H9 (cell line): ENCODE measurements around the gene KAT2B. TPM values are rescaled to one million over a fixed set of nuclear protein-coding genes. Genes with fewer than 3 reads are reported as not detected.

Experiments used
- DNase-seq: peaks from one replicate; pipeline ENCODE4 v3.0.0-alpha.2; 2017
- H2AFZ ChIP-seq: one replicate; pipeline ENCODE4 v1.6.1; 2013; ENCODE audit warnings: mild to moderate bottlenecking, low read length, control low read depth, moderate library complexity
- H2AK5ac ChIP-seq: 2 replicates; pipeline ENCODE4 v1.6.1; 2013; ENCODE audit warnings: low read length, control low read depth, mixed read lengths; ENCODE audit not compliant: insufficient read length
- H2BK120ac ChIP-seq: one replicate; pipeline ENCODE4 v1.6.1; 2013; ENCODE audit warnings: low read depth, mild to moderate bottlenecking, low read length, control low read depth, inconsistent platforms; ENCODE audit not compliant: poor library complexity, severe bottlenecking
- H2BK12ac ChIP-seq: 2 replicates; pipeline ENCODE4 v1.6.1; 2013; ENCODE audit warnings: low read length, control low read depth, mixed read lengths, low read depth; ENCODE audit not compliant: insufficient read length
- H2BK15ac ChIP-seq: 2 replicates; pipeline ENCODE4 v1.6.1; 2013; ENCODE audit warnings: low read depth, low read length, control low read depth
- H2BK20ac ChIP-seq: one replicate; pipeline ENCODE4 v1.6.1; 2013; ENCODE audit warnings: low read depth, mild to moderate bottlenecking, low read length, control low read depth, inconsistent platforms; ENCODE audit not compliant: poor library complexity, severe bottlenecking
- H2BK5ac ChIP-seq: 2 replicates; pipeline ENCODE4 v1.6.1; 2013; ENCODE audit warnings: low read length, control low read depth, mixed read lengths; ENCODE audit not compliant: insufficient read length
- H3K14ac ChIP-seq: 2 replicates; pipeline ENCODE4 v1.6.1; 2013; ENCODE audit warnings: low read length, control low read depth; ENCODE audit not compliant: insufficient read depth
- H3K18ac ChIP-seq: 2 replicates; pipeline ENCODE4 v1.6.1; 2013; ENCODE audit warnings: low read depth, mild to moderate bottlenecking, mixed read lengths, low read length, control low read depth; ENCODE audit not compliant: insufficient read length
- H3K23ac ChIP-seq: 2 replicates; pipeline ENCODE4 v1.6.1; 2013; ENCODE audit warnings: low read length, control low read depth, mixed read lengths, low read depth; ENCODE audit not compliant: insufficient read length
- H3K23me2 ChIP-seq: 2 replicates; pipeline ENCODE4 v1.6.1; 2013; ENCODE audit warnings: low read depth, mild to moderate bottlenecking, mixed read lengths, low read length, control low read depth; ENCODE audit not compliant: insufficient read length, poor library complexity, severe bottlenecking
- H3K27ac ChIP-seq: 2 replicates; pipeline ENCODE4 v1.5.1; 2013; ENCODE audit warnings: low read length, control low read depth, mixed read lengths, low read depth; ENCODE audit not compliant: insufficient read length
- H3K27me3 ChIP-seq: 2 replicates; pipeline ENCODE4 v1.6.1; 2013; ENCODE audit warnings: low read length, control low read depth, inconsistent platforms; ENCODE audit not compliant: insufficient read depth
- H3K4ac ChIP-seq: 2 replicates; pipeline ENCODE4 v1.6.1; 2013; ENCODE audit warnings: low read depth, mild to moderate bottlenecking, control low read depth, inconsistent platforms, low read length, moderate library complexity
- H3K4me1 ChIP-seq: 2 replicates; pipeline ENCODE4 v1.6.1; 2013; ENCODE audit warnings: low read length, control low read depth, inconsistent platforms; ENCODE audit not compliant: insufficient read depth
- H3K4me2 ChIP-seq: 2 replicates; pipeline ENCODE4 v1.6.1; 2013; ENCODE audit warnings: low read length, control low read depth, mixed read lengths; ENCODE audit not compliant: insufficient read length, insufficient read depth
- H3K56ac ChIP-seq: 2 replicates; pipeline ENCODE4 v1.6.1; 2013; ENCODE audit warnings: low read depth, mild to moderate bottlenecking, mixed read lengths, low read length, control low read depth; ENCODE audit not compliant: insufficient read length
- H3K79me1 ChIP-seq: 2 replicates; pipeline ENCODE4 v1.6.1; 2013; ENCODE audit warnings: low read depth, mild to moderate bottlenecking, moderate library complexity, low read length, control low read depth, inconsistent platforms; ENCODE audit not compliant: insufficient read depth, poor library complexity, severe bottlenecking
- H3K79me2 ChIP-seq: 2 replicates; pipeline ENCODE4 v1.6.1; 2013; ENCODE audit warnings: low read length, control low read depth, inconsistent platforms; ENCODE audit not compliant: insufficient read depth
- H3K9ac ChIP-seq: 2 replicates; pipeline ENCODE4 v1.6.1; 2013; ENCODE audit warnings: low read length, control low read depth, mixed read lengths; ENCODE audit not compliant: insufficient read length; ENCODE audit errors: extremely low read depth
- H3K9me3 ChIP-seq: one replicate; pipeline ENCODE4 v1.6.1; 2013; ENCODE audit warnings: low read depth, low read length, inconsistent platforms; ENCODE audit not compliant: control insufficient read depth
- H3T11ph ChIP-seq: one replicate; pipeline ENCODE4 v1.6.1; 2013; ENCODE audit warnings: mild to moderate bottlenecking, low read length, control low read depth, inconsistent platforms
- H4K20me1 ChIP-seq: one replicate; pipeline ENCODE4 v1.6.1; 2013; ENCODE audit not compliant: control insufficient read depth, insufficient read length, insufficient read depth
- H4K5ac ChIP-seq: 2 replicates; pipeline ENCODE4 v1.6.1; 2013; ENCODE audit warnings: low read depth, mild to moderate bottlenecking, mixed read lengths, low read length, control low read depth; ENCODE audit not compliant: insufficient read length
- H4K8ac ChIP-seq: replicated peaks from 2 replicates; pipeline ENCODE4 v1.6.1; 2013; ENCODE audit warnings: low read length, control low read depth, mixed read lengths, low read depth; ENCODE audit not compliant: insufficient read length
- H4K91ac ChIP-seq: 2 replicates; pipeline ENCODE4 v1.6.1; 2013; ENCODE audit warnings: low read depth, mild to moderate bottlenecking, moderate library complexity, mixed read lengths, low read length, control low read depth; ENCODE audit not compliant: insufficient read length
- H3K27ac Mint-ChIP-seq, 3 experiments: 2 replicates in 2 of 3; 3 replicates in 1 of 3; pipeline ENCODE4 v1.8.0; 2020 to 2021; ENCODE audit warnings: mixed read lengths in 3 of 3, mild to moderate bottlenecking in 1 of 3, moderate library complexity in 1 of 3
- H3K27me3 Mint-ChIP-seq: 2 replicates; pipeline ENCODE4 v1.8.0; 2021; ENCODE audit warnings: low read depth, mild to moderate bottlenecking, moderate library complexity, mixed read lengths
- H3K36me3 Mint-ChIP-seq, 3 experiments: 2 replicates in 2 of 3; 3 replicates in 1 of 3; pipeline ENCODE4 v1.8.0; 2020 to 2021; ENCODE audit warnings: low read depth in 3 of 3, mixed read lengths in 3 of 3; ENCODE audit not compliant: insufficient read depth in 1 of 3
- H3K4me1 Mint-ChIP-seq, 2 experiments: 2 replicates each; pipeline ENCODE4 v1.8.0; 2020; ENCODE audit warnings: mixed read lengths in 2 of 2
- H3K4me3 Mint-ChIP-seq, 2 experiments: 2 replicates in 1 of 2; 3 replicates in 1 of 2; pipeline ENCODE4 v1.8.0; 2020 to 2021; ENCODE audit warnings: mild to moderate bottlenecking in 2 of 2, mixed read lengths in 2 of 2, moderate library complexity in 1 of 2
- H3K9me3 Mint-ChIP-seq, 2 experiments: 2 replicates in 1 of 2; 3 replicates in 1 of 2; pipeline ENCODE4 v1.8.0; 2020; ENCODE audit warnings: mild to moderate bottlenecking in 2 of 2, mixed read lengths in 2 of 2, moderate library complexity in 1 of 2
- CTCF ChIP-seq: fragments of 200-600 bp; sonication (generic); conservative IDR thresholded peaks from 3 replicates; pipeline ENCODE4 v1.8.0; 2021; ENCODE audit warnings: antibody characterized with exemption, mild to moderate bottlenecking
- WGBS: extraction: QIAGEN DNeasy Blood & Tissue Kit; methylation state at CpG from one replicate; pipeline ENCODE4 v1.1.7; 2013; ENCODE audit warnings: missing lambda C conversion rate, low lambda C conversion rate, mixed read lengths; ENCODE audit not compliant: insufficient read length; ENCODE audit errors: extremely low coverage; 5-methylcytosine and 5-hydroxymethylcytosine counted together
- total RNA-seq: library from RNA; stranded (reverse); gene quantifications from 2 replicates; pipeline ENCODE4 v1.2.1, GENCODE V29; 2021

The KAT2B gene
- total RNA-seq, 1 experiment from 2014 or later = 6.3 TPM

GRCh38 chr3:20073068-20073467 is 32.8 kb downstream of the KAT2B start:
- Histone ChIP-seq H3K18ac (no peak overlapping the region), H2BK5ac (no peak overlapping the region), H3K79me2 (no peaks in the 10 kb centered on the region), H3K27me3 (no peaks in the 10 kb centered on the region), H2BK12ac (no peak overlapping the region), H2BK15ac (no peak overlapping the region), H4K5ac (no peak overlapping the region), H3K9me3 (no peaks in the 10 kb centered on the region), H3K23ac (no peak overlapping the region), H3K27ac (no peak overlapping the region), H3K4me1 (no peaks in the 10 kb centered on the region; the same call in 1 of the 2 replicates), H3T11ph (no peak overlapping the region), H3K4ac (no peak overlapping the region), H2BK120ac (no peak overlapping the region), H3K23me2 (no peaks in the 10 kb centered on the region), H3K79me1 (no peaks in the 10 kb centered on the region), H4K91ac (no peak overlapping the region), H3K9ac (no peak overlapping the region), H3K56ac (no peak overlapping the region), H4K8ac (no peak overlapping the region), H2AFZ (no peak overlapping the region), H3K14ac (no peak overlapping the region), H2AK5ac (no peak overlapping the region), H3K4me2 (no peak overlapping the region), H2BK20ac (no peak overlapping the region), H4K20me1 (no peaks in the 10 kb centered on the region)
- no CpG with 5 or more reads among the region's 5 CpGs for WGBS
- DNase-seq = no peak
- Mint-ChIP-seq H3K36me3 (no peaks in the 10 kb centered on the region; a peak in 1 of 7 replicates), H3K27me3 (peaks cover 15% of the 10 kb centered on the region), H3K27ac (peak overlapping the region in 2 of 3 experiments; percentile 18 to 48; a peak in 2 of 7 replicates), H3K4me1 (peaks cover 47 to 56% of the 10 kb centered on the region in 2 experiments), H3K9me3 (no peaks in the 10 kb centered on the region), H3K4me3 (no peak overlapping the region)
- TF ChIP-seq CTCF = no peak
